Measurements from ENCODE around the gene NBEA. TPM values are rescaled to one million over a fixed set of nuclear protein-coding genes. Genes with fewer than 3 reads are reported as not detected.
"Not testable (repeated sequence)": the region's sequence is repeated elsewhere in the genome, so short reads cannot be mapped to it uniquely, and the experiment has no call there.

NBEA gene
- total RNA-seq, 1 experiment from 2014 or later, result 3.3 TPM

GRCh38 chr13:34993470-34993869 lies 51.4 kb downstream of the NBEA start:
- no peak for DNase-seq (ENCODE audit: low read depth, low spot score)
- no TSS peak for BruUV-seq (replicated peaks)
- no peaks in the 10 kb centered on the region for H3K36me3 ChIP-seq (ENCODE audit: control insufficient read depth, insufficient read depth, low read length)
- no peaks in the 10 kb centered on the region for H3K4me1 ChIP-seq (ENCODE audit: control insufficient read depth, insufficient read depth, low read length)
- H3K27ac ChIP-seq (ENCODE audit: low read length), result no peak overlapping the region
- H3K4me3 ChIP-seq (ENCODE audit: low read depth in 2 of 2, low read length in 2 of 2), result no peak overlapping the region
- no peak for ATAC-seq
- ChIA-PET CTCF (no interaction called here), POLR2A (no interaction called here)
- H3K9me3 ChIP-seq (ENCODE audit: control insufficient read depth, insufficient read depth, low read depth, low read length), result no peaks in the 10 kb centered on the region
- no peaks in the 10 kb centered on the region for H3K27me3 ChIP-seq (ENCODE audit: control insufficient read depth, insufficient read depth, low read length)
- in situ Hi-C loops (cut with HindIII; ENCODE audit: low pct_unique_long_range_greater_than_20kb, low sequenced_read_pairs) (no loop called here), intact Hi-C loops (cut with micrococcal nuclease; ENCODE audit: unreplicated experiment) (no loop called here)
- TF ChIP-seq TCF7L2 (IDR thresholded peaks at IDR 0.05; ENCODE audit: low read depth, low read length), result no peak
- no peak for TF ChIP-seq POLR2AphosphoS5 (IDR thresholded peaks at IDR 0.05; ENCODE audit: low read depth, low read length)
- no peak for TF ChIP-seq SIN3A (IDR thresholded peaks at IDR 0.05; ENCODE audit: borderline replicate concordance, insufficient read depth, low read depth, low read length)
- TF ChIP-seq, protein P1, sequence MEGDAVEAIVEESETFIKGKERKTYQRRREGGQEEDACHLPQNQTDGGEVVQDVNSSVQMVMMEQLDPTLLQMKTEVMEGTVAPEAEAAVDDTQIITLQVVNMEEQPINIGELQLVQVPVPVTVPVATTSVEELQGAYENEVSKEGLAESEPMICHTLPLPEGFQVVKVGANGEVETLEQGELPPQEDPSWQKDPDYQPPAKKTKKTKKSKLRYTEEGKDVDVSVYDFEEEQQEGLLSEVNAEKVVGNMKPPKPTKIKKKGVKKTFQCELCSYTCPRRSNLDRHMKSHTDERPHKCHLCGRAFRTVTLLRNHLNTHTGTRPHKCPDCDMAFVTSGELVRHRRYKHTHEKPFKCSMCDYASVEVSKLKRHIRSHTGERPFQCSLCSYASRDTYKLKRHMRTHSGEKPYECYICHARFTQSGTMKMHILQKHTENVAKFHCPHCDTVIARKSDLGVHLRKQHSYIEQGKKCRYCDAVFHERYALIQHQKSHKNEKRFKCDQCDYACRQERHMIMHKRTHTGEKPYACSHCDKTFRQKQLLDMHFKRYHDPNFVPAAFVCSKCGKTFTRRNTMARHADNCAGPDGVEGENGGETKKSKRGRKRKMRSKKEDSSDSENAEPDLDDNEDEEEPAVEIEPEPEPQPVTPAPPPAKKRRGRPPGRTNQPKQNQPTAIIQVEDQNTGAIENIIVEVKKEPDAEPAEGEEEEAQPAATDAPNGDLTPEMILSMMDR (IDR thresholded peaks at IDR 0.05), result no peak
- TF ChIP-seq REST (IDR thresholded peaks at IDR 0.05; ENCODE audit: insufficient read depth in 1 of 2, low read depth in 2 of 2, low read length in 1 of 2), result no peak

GRCh38 chr13:35003734-35004133 lies 61.7 kb downstream of the NBEA start:
- H3K4me1 ChIP-seq (ENCODE audit: control insufficient read depth, insufficient read depth, low read length); H3K4me3 ChIP-seq (ENCODE audit: low read depth in 2 of 2, low read length in 2 of 2); H3K27me3 ChIP-seq (ENCODE audit: control insufficient read depth, insufficient read depth, low read length); CTCF ChIA-PET; H3K36me3 ChIP-seq (ENCODE audit: control insufficient read depth, insufficient read depth, low read length); DNase-seq (ENCODE audit: low read depth, low spot score); H3K27ac ChIP-seq (ENCODE audit: low read length); intact Hi-C loops (cut with micrococcal nuclease; ENCODE audit: unreplicated experiment); POLR2A ChIA-PET; H3K9me3 ChIP-seq (ENCODE audit: control insufficient read depth, insufficient read depth, low read depth, low read length); in situ Hi-C loops (cut with HindIII; ENCODE audit: low pct_unique_long_range_greater_than_20kb, low sequenced_read_pairs); BruUV-seq (replicated peaks); ATAC-seq: not testable (repeated sequence)

DNA sequence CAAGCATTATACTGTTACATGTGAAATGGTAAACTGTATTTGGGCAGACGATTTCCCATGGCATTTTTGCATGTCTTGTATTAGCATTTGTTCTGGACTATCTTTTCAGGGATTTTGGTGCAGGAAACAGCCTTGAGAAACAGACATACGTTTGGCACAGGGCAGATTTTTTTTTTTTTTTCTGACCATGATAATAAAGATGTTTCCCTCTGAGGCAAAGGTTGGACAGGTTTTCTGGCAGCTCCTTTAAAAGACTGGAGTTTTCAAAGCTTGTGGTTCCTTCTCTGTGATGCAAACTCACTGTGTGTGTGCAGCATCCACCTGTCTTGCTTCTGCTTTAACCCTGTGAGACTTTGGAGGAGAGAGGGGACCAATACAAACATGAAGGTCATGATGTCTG lies 63.0 kb downstream of the NBEA start:
- H3K36me3 ChIP-seq (ENCODE audit: control insufficient read depth, insufficient read depth, low read length), result no peaks in the 10 kb centered on the region
- intact Hi-C loops (cut with micrococcal nuclease; ENCODE audit: unreplicated experiment), result no loop called here
- no peaks in the 10 kb centered on the region for H3K9me3 ChIP-seq (ENCODE audit: control insufficient read depth, insufficient read depth, low read depth, low read length)
- H3K27me3 ChIP-seq (ENCODE audit: control insufficient read depth, insufficient read depth, low read length), result no peaks in the 10 kb centered on the region
- ATAC-seq (no peak), DNase-seq (ENCODE audit: low read depth, low spot score) (no peak)
- ChIA-PET CTCF (no interaction called here), POLR2A (no interaction called here)
- in situ Hi-C loops (cut with HindIII; ENCODE audit: low pct_unique_long_range_greater_than_20kb, low sequenced_read_pairs), result no loop called here
- no TSS peak for BruUV-seq (replicated peaks)
- no peak overlapping the region for H3K27ac ChIP-seq (ENCODE audit: low read length)
- no peaks in the 10 kb centered on the region for H3K4me1 ChIP-seq (ENCODE audit: control insufficient read depth, insufficient read depth, low read length)
- TF ChIP-seq TCF7L2 (IDR thresholded peaks at IDR 0.05; ENCODE audit: low read depth, low read length), result no peak
- TF ChIP-seq, protein P1 (IDR thresholded peaks at IDR 0.05), result no peak
- no peak for TF ChIP-seq POLR2AphosphoS5 (IDR thresholded peaks at IDR 0.05; ENCODE audit: low read depth, low read length)
- TF ChIP-seq REST (IDR thresholded peaks at IDR 0.05; ENCODE audit: insufficient read depth in 1 of 2, low read depth in 2 of 2, low read length in 1 of 2), result no peak
- TF ChIP-seq SIN3A (IDR thresholded peaks at IDR 0.05; ENCODE audit: borderline replicate concordance, insufficient read depth, low read depth, low read length), result no peak
- H3K4me3 ChIP-seq (ENCODE audit: low read depth in 2 of 2, low read length in 2 of 2), result no peak overlapping the region
